ENCODE results near the gene ARHGAP24. TPM values are rescaled to one million over a fixed set of nuclear protein-coding genes. Genes with fewer than 3 reads are reported as not detected.

ARHGAP24 gene
- total RNA-seq, 4 donors from 2014 or later = 41.6 to 71.2 (median 62.0) TPM

GRCh38 chr4:85829276-85830051 lies 354.5 kb downstream of the ARHGAP24 start:
- 67% methylated on average over 2 of the region's 2 CpGs for WGBS, 2 donors
- no peak for TF ChIP-seq CTCF (IDR thresholded peaks at IDR 0.05)
- no peak for TF ChIP-seq POLR2A (IDR thresholded peaks at IDR 0.05)
- no peak for TF ChIP-seq EP300 (IDR thresholded peaks at IDR 0.05)

GRCh38 chr4:85831647-85832046 lies 356.7 kb downstream of the ARHGAP24 start:
- Histone ChIP-seq H3K36me3 (no peaks in the 10 kb centered on the region), H3K27me3 (no peaks in the 10 kb centered on the region), H3K9me3 (no peaks in the 10 kb centered on the region), H3K27ac (no peak overlapping the region), H3K4me1 (peaks cover 0 to 30% (median 8%) of the 10 kb centered on the region in 4 donors), H3K4me3 (no peak overlapping the region)
- TF ChIP-seq EP300 (IDR thresholded peaks at IDR 0.05) = no peak
- no peak for TF ChIP-seq CTCF (IDR thresholded peaks at IDR 0.05)
- TF ChIP-seq POLR2A (IDR thresholded peaks at IDR 0.05) = no peak
- DNase-seq (ENCODE audit: low spot score in 2 of 2) = no peak
- 84 to 95% methylated on average over 3 of the region's 3 CpGs for WGBS, 2 donors

More at GRCh38 chr4:85829276-85830051, 354.5 kb downstream of the ARHGAP24 start:
- no peak overlapping the region for H3K27ac ChIP-seq
- H3K4me1 ChIP-seq = peaks cover 0 to 52% (median 17%) of the 10 kb centered on the region in 4 donors
- H3K4me3 ChIP-seq = no peak overlapping the region
- no peaks in the 10 kb centered on the region for H3K27me3 ChIP-seq
- no peaks in the 10 kb centered on the region for H3K9me3 ChIP-seq
- DNase-seq (ENCODE audit: low spot score in 2 of 2) = no peak
- H3K36me3 ChIP-seq = no peaks in the 10 kb centered on the region

GRCh38 chr4:85833302-85833701 lies 358.4 kb downstream of the ARHGAP24 start:
- WGBS, 2 donors = 33 to 34% methylated on average over 3 of the region's 3 CpGs
- peaks cover 0 to 13% (median 4%) of the 10 kb centered on the region in 4 donors for H3K4me1 ChIP-seq
- no peak for TF ChIP-seq POLR2A (IDR thresholded peaks at IDR 0.05)
- no peak overlapping the region for H3K4me3 ChIP-seq
- no peaks in the 10 kb centered on the region for H3K36me3 ChIP-seq
- DNase-seq (ENCODE audit: low spot score in 2 of 2) = no peak
- no peak overlapping the region for H3K27ac ChIP-seq
- no peaks in the 10 kb centered on the region for H3K9me3 ChIP-seq
- no peaks in the 10 kb centered on the region for H3K27me3 ChIP-seq

- H3K36me3 ChIP-seq = no peaks in the 10 kb centered on the region
- DNase-seq (ENCODE audit: low spot score in 2 of 2) = no peak
- TF ChIP-seq POLR2A (IDR thresholded peaks at IDR 0.05) (no peak), CTCF (IDR thresholded peaks at IDR 0.05) (no peak), EP300 (IDR thresholded peaks at IDR 0.05) (no peak)
- H3K9me3 ChIP-seq = no peaks in the 10 kb centered on the region
- peaks cover 0 to 9% (median 4%) of the 10 kb centered on the region in 4 donors for H3K4me1 ChIP-seq
- WGBS, 2 donors = 95 to 97% methylated on average over 6 of the region's 6 CpGs
- no peak overlapping the region for H3K27ac ChIP-seq
- H3K27me3 ChIP-seq = no peaks in the 10 kb centered on the region
- no peak overlapping the region for H3K4me3 ChIP-seq
Observed at GRCh38 chr4:85834934-85835333, 360.0 kb downstream of the ARHGAP24 start.

GRCh38 chr4:85836588-85837438 lies 361.9 kb downstream of the ARHGAP24 start:
- 86 to 91% methylated on average over 3 of the region's 3 CpGs for WGBS, 2 donors
- no peak for DNase-seq (ENCODE audit: low spot score in 2 of 2)
- no peak for TF ChIP-seq CTCF (IDR thresholded peaks at IDR 0.05)
- no peak for TF ChIP-seq EP300 (IDR thresholded peaks at IDR 0.05)
- Histone ChIP-seq H3K27me3 (no peaks in the 10 kb centered on the region), H3K9me3 (no peaks in the 10 kb centered on the region), H3K4me1 (peaks cover 0 to 11% (median 3%) of the 10 kb centered on the region in 4 donors), H3K4me3 (no peak overlapping the region), H3K27ac (no peak overlapping the region), H3K36me3 (no peaks in the 10 kb centered on the region)
